ENCODE data around the gene CADPS2. TPM values are rescaled to one million over a fixed set of nuclear protein-coding genes. Genes with fewer than 3 reads are reported as not detected.

Gene CADPS2
- total and polyA plus RNA-seq, 10 of the 15 experiments (the other 5 are each of a cell fraction or from before 2014, with no cell fraction given): 0.05 to 7.5 (median 0.25) TPM

DNA sequence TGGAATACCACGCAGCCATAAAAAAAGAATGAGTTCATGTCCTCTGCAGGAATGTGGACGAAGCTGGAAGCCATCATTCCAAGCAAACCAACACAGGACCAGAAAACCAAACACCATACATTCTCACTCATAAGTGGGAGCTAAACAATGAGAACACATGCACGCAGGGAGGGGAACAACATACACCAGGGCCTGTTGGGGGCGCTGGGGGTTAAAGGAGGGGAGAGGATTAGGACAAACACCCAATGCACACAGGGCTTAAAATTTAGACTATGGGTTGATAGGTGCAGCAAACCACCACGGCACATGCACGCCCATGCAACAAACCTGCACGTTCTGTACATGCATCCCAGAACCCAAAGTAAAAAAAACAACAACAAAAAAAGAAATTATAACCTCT lies 210.6 kb downstream of the CADPS2 start:
- RAD21 ChIA-PET (ENCODE audit: unreplicated experiment): interaction anchor here (0.9 kb wide), 1 partner anchor 62 kb away, joined by 3 read pairs; no protein-coding TSS in a partner anchor
- 30% methylated on average over 7 of the region's 7 CpGs for WGBS (ENCODE audit: insufficient coverage, insufficient replicate concordance, low lambda C conversion rate, missing lambda C conversion rate)

More for the DNA sequence above, 210.6 kb downstream of the CADPS2 start:
- H2AFZ ChIP-seq (ENCODE audit: control insufficient read depth, low read depth, low read length): no peak overlapping the region
- H3K27ac ChIP-seq (ENCODE audit: control insufficient read depth, insufficient read depth): no peak overlapping the region
- POLR2A ChIA-PET: no interaction called here
- TF ChIP-seq HDAC2 (IDR thresholded peaks at IDR 0.05) (no peak), NFYB (IDR thresholded peaks at IDR 0.05; ENCODE audit: insufficient read depth, low read depth, low read length) (no peak), NFYA (IDR thresholded peaks at IDR 0.05; ENCODE audit: borderline replicate concordance, low read depth, low read length) (no peak), NFIC (IDR thresholded peaks at IDR 0.05; ENCODE audit: low read depth, low read length) (no peak), SRF (IDR thresholded peaks at IDR 0.05; ENCODE audit: low read depth in 2 of 2, low read length in 2 of 2) (no peak)
- TF ChIP-seq, protein P1, sequence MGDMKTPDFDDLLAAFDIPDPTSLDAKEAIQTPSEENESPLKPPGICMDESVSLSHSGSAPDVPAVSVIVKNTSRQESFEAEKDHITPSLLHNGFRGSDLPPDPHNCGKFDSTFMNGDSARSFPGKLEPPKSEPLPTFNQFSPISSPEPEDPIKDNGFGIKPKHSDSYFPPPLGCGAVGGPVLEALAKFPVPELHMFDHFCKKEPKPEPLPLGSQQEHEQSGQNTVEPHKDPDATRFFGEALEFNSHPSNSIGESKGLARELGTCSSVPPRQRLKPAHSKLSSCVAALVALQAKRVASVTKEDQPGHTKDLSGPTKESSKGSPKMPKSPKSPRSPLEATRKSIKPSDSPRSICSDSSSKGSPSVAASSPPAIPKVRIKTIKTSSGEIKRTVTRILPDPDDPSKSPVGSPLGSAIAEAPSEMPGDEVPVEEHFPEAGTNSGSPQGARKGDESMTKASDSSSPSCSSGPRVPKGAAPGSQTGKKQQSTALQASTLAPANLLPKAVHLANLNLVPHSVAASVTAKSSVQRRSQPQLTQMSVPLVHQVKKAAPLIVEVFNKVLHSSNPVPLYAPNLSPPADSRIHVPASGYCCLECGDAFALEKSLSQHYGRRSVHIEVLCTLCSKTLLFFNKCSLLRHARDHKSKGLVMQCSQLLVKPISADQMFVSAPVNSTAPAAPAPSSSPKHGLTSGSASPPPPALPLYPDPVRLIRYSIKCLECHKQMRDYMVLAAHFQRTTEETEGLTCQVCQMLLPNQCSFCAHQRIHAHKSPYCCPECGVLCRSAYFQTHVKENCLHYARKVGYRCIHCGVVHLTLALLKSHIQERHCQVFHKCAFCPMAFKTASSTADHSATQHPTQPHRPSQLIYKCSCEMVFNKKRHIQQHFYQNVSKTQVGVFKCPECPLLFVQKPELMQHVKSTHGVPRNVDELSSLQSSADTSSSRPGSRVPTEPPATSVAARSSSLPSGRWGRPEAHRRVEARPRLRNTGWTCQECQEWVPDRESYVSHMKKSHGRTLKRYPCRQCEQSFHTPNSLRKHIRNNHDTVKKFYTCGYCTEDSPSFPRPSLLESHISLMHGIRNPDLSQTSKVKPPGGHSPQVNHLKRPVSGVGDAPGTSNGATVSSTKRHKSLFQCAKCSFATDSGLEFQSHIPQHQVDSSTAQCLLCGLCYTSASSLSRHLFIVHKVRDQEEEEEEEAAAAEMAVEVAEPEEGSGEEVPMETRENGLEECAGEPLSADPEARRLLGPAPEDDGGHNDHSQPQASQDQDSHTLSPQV (IDR thresholded peaks at IDR 0.05): no peak
- TF ChIP-seq, protein P2, sequence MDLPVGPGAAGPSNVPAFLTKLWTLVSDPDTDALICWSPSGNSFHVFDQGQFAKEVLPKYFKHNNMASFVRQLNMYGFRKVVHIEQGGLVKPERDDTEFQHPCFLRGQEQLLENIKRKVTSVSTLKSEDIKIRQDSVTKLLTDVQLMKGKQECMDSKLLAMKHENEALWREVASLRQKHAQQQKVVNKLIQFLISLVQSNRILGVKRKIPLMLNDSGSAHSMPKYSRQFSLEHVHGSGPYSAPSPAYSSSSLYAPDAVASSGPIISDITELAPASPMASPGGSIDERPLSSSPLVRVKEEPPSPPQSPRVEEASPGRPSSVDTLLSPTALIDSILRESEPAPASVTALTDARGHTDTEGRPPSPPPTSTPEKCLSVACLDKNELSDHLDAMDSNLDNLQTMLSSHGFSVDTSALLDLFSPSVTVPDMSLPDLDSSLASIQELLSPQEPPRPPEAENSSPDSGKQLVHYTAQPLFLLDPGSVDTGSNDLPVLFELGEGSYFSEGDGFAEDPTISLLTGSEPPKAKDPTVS (IDR thresholded peaks at IDR 0.05; ENCODE audit: low read depth, low read length): no peak
- SMC1A ChIA-PET (ENCODE audit: uncharacterized antibody, unreplicated experiment): interaction anchor here (1.1 kb wide), 1 partner anchor 21 kb away, joined by 4 read pairs; no protein-coding TSS in a partner anchor
- H3K27me3 ChIP-seq (replicated peaks in 1 of 2; ENCODE audit: control insufficient read depth in 2 of 2, insufficient read depth in 2 of 2, low read length in 1 of 2): no peaks in the 10 kb centered on the region
- no peak for DNase-seq (ENCODE audit: low read depth, low spot score)
- intact Hi-C loops (cut with micrococcal nuclease; ENCODE audit: unreplicated experiment): no loop called here
- no peaks in the 10 kb centered on the region for H3K4me1 ChIP-seq (ENCODE audit: control insufficient read depth, insufficient read depth, low read length)
- H3K36me3 ChIP-seq (ENCODE audit: control insufficient read depth in 2 of 2, insufficient read depth in 2 of 2, low read length in 1 of 2): no peaks in the 10 kb centered on the region
- no peak overlapping the region for H3K4me3 ChIP-seq
- H3K4me2 ChIP-seq (ENCODE audit: control insufficient read depth, insufficient read depth): no peak overlapping the region
- CTCF ChIA-PET: interaction anchor here (1.1 to 1.3 kb wide), 2 partner anchors 11 to 127 kb away, joined by 3 to 4 read pairs; no protein-coding TSS in a partner anchor
- BruUV-seq (replicated peaks): no TSS peak
- FAIRE-seq: no peak
- in situ Hi-C loops (cut with MboI): no loop called here
- no peaks in the 10 kb centered on the region for H4K20me1 ChIP-seq (ENCODE audit: control insufficient read depth, insufficient read depth)
- no peak overlapping the region for H3K9ac ChIP-seq (ENCODE audit: control insufficient read depth, insufficient read depth, low read length)
- ATAC-seq: no peak; the same call in 2 of the 3 replicates
- H3K9me3 ChIP-seq (replicated peaks; ENCODE audit: control insufficient read depth, insufficient read depth, low read length): no peaks in the 10 kb centered on the region
- H3K79me2 ChIP-seq (ENCODE audit: control insufficient read depth, insufficient read depth, low read length): no peaks in the 10 kb centered on the region
